ENCODE data around the gene ATP5ME.
"Not testable (repeated sequence)": the region's sequence is repeated elsewhere in the genome, so short reads cannot be mapped to it uniquely, and the experiment has no call there.

Gene ATP5ME

DNA sequence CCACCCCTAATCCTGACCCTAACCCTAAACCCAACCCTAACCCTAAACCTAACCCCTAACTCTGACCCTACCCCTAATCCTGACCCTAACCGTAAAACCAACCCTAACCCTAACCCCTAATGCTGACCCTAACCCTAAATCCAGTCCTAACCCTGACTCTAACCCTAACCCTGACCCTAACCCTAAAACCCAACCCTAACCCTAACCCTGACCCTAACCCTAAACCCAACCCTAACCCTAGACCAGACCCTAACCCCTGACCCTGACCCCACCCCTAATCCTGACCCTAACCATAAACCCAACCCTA lies 30.8 kb upstream of the ATP5ME start:
- DNase-seq, result no peak

DNA sequence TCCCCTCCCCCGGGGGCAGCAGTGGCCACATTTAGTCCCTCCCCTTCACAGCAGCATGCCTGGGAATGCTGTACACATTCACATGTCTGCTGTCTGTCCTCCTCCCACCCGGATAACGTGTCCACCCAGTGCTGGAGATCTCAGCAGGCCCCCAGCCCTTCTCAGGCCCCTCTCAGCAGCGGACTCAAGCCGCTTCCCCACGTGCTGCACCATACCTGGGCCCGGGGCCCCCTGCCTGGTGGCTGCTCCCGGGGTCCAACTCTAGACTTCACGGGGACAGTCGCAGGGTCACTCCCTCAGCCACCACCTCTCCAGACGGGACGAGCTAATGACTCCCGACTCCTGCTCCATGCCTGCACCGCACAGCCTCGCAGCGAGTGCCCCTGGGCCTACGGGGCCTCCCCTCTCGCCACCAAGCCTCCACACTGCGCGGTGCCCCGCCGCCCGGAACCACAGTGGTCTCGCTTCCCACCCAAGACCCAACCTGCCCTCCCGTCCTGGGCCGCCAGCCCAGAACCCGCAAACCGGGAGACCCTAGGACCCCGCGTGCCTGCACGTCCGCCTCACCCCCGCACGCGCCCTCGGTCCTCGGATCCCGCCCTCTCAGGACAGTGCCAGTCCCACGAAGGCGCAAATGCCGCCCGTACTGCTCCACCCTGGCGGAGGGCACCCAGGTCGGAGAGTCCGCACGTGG lies 30.3 kb upstream of the ATP5ME start:
- DNase-seq, result no peak

DNA sequence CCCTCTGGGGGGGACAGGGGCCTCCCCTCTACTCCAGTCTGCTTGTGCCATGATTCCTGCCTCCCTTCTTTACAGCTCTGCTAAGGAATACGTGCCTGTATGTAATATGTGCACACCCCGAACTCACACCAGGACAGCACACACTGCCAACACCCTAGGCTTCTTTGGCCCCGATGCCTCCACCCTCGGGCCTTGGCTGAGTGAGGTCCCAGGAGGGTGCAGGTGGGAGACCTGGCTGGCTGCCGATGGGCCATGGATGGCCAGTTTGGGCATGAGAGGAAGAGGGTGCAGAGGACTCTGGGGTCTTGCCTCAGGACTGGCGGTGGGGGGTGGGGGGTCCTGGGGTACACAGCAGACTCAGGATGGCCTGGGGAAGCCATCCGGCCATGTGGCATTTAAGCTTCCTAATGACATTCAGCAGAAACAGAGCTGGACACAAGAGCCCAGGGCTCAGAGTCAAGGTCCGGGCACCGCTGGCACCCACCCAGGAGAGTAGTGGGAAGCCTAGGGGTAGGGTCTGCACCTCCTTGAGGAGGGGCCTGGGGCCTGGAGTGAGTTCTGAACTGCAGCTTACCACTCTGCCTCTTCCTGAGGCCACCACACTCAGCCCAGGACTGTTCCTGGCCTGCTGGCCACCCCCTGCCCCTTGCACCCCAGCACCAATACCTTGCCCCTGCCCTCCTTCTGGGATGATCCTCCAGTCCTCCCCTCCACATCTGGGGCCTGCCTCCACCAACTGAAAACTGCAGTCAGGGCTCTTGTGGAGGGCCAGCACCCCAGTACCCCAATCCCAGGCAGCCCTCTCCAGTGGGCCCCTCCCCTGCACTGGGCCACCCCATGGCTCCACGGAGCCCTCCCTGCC lies 29.5 kb upstream of the ATP5ME start:
- DNase-seq, result no peak

DNA sequence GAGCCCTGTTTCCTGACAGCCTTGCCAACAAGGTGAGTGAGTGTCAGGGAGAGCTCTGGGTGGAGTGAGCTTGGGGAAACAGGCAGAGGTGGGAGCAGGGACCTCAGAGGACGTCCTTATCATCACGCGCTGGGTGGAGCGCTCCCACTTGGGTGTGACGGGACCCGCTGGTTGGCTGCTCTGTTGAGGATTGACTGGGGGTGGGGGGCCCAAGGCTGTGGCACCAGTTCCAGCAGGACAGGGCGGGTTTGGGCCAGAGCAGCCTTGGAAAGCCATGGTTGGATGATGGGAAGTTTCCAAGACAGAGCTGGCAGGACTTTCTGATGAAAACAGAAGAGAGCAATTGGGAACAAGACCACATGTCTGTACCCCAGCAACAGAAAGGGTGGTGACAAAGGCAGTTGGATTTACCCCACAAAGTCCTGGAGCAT lies 28.6 kb upstream of the ATP5ME start:
- DNase-seq, result no peak

DNA sequence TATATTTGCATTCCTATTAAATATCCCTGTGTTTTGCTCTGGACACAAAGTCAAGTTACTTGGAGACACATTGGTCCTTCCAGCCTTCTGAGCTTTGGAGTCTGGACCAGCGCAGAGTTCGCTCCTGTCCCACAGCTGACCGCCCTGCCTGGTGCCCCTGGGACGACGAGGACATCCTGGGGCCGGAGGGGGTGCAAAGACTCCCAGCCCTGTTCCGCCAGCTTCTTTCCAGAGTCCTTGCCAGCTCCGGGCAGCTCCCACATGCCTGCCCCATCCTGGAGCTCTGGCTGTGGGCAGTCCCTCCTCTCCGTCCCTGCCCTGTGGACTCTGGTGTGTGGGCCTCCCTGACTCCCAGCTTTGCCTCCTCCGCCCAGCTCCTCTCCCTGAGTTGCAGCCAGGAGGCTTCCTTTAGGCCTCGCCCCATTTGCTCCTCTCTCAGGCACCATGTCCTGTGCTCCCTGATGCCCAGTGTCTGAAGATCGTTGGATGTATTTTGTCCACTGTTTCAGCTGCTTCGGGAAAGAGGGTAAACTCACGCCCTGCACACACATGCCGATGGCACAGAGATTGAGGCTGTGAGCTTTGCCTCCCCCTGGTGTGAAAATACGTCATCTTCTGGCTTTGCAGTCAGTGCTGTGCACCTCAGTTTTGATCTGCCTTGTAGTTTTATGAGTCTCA lies 26.6 kb upstream of the ATP5ME start:
- no peak for DNase-seq

DNA sequence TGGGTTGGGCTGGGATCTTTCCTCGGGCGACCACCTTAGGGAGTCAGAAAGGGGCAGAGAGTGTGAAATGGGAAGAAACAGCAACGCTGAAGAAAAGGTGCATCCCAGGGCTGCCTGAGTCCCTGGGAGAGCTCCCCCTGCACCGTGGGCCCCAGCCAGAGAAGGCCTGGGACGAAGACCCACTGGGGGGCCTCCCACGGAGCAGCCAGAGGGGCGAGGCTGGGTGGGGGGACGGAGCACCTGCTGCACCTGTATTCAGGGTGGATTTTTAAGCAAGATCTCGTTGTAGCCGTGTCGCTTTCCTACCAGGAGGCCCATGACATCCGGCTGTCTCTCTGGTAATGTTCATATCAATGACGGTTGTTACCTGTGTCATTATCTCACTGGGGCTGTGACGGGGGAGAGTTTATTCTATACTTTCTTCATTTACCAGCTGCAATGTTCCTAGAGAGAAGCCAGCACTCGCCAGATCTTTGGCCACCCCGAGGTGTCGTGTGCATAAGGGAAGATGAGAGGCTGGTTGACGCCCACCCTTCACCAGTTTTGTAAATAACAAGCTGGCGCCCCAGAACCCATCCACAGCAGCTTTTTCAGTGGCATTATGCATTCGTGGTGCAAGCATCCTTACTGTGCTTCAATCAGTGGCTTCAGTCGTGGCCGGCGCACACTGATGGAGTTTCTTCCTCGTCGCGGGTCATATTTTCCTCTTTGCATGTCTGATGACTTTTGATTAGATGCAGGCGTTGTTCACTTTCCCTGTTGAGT lies 25.9 kb upstream of the ATP5ME start:
- DNase-seq, result no peak

DNA sequence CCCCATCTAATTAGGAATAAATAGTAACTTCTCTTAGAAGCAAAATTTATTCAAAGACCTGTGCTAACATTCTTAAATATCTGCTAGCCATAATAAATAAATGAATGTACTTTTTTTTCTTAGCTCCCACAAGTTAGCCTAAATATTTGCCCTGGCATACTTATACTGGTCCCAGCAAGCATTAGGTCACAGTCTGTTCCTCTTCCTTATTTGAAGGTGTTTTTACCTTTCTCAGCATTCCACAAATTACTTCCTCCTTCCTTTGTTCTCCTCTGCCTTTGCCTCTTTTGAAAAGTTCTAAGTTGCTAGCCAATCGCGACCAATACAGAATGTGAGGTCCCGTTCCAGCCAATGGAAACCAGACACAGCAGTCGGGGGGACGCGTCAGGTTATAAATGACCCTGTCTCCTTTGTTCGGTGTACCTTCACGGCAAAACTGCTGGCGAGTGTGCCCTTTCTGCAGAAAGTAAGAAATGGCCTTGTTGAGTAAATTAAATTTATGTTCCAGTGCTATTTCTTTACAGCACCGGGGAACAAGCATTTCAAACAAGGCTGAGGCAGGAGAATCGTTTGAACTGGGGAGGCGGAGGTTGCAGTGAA lies 20.4 kb upstream of the ATP5ME start:
- DNase-seq, result not testable (repeated sequence)

DNA sequence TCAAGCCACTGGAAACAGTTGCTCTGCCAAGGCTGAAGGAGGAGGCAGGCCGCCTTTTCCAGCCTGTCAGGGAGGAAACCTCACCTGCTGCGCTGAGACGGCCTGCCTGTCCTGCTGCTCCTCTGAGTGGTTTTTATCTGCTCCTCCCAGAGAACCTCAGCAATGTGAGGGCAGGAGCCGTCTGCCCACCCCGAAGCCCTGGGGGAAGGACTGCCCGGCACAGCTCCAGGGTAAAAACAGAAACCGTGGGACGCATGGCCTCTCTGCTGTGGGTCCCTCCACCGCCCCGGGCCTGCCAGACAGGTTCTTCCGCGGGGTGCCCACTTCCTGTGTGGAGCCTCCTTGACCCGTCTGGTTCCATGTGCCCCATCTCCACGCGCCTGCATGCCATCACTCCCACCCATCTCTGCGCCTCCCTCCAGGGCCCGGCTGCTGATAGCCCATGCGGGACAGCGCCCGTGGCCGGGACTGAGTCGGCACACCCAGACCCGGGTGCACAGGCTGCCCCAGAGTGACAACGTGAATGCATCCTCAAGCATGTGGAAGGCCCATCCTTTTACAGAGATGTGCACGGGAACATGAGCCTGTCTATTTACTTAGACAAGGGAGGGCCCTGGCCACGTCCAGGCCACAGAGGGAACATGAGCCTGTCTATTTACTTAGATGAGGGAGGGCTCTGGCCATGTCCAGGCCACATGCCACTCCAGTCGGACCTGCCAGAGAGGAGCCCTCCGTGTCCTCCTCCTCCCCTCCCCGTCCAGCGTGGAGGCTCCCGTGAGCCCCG lies 18.9 kb upstream of the ATP5ME start:
- DNase-seq, result no peak

DNA sequence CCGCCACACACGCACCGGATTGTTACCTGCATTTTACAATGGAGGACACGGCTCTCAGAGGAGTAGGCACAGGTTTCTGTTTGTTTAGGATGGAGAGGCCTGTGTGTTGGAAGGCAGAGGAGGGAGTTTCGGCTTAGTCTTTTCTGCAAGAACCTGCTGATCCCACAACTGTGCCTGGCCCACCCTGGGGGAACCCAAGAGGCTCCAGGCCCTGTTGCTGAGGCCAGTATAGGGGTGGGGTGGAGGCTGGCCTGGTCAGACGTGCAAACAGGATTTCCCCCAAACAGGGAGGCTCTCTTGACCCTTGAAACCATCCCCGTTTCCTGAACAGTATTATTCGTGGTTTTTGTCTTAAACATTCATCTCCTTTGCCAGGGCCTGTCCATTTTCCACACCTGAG lies 15.6 kb upstream of the ATP5ME start:
- no peak for DNase-seq

DNA sequence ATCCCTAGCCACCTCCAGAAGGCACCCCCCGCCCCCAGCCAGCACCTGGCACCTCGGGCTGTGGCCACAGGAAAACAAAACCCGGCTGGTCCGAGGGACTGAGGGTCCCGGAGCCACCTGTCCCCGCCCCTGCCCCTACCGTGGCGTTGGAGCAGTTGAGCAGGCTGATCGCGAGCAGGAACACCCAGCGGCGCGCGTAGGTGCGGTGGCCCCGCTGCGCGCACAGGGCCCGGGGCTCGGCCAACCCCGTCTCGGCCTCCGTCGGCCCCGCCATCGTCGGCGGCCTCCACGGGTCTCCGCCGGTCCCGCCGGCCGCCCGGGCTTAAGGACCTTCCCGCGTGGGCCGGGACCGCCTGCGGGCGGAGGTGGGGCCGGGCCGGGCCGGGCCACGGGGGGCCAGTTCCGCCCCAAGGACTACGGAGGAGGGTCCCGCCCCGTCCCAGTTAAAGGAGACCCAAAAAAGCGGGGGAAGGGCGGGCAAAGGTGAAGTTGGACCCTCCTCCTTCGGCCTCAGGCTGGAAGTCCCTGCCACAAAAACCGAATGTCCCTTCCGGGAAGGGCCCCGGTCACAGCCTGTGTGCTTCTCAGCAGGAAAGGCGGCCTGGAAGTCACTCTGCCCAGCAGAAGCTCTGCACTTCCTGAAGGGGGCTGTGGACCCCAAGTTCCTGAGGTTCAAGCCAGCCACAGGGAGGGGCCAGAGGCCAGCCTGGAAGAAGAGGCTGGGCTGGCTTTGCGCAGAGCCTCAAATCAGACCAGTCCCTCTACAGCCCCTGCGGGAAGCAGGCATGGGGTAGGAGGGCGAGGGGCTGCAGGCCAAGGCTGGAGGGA lies 15.0 kb upstream of the ATP5ME start, which contains the start of gene SLC49A3:
Gene SLC49A3 (minus strand): TSS at position 298 of the 828 bp plus-strand sequence. CDS start 24 bp downstream, at position 274.
- no peak for DNase-seq

DNA sequence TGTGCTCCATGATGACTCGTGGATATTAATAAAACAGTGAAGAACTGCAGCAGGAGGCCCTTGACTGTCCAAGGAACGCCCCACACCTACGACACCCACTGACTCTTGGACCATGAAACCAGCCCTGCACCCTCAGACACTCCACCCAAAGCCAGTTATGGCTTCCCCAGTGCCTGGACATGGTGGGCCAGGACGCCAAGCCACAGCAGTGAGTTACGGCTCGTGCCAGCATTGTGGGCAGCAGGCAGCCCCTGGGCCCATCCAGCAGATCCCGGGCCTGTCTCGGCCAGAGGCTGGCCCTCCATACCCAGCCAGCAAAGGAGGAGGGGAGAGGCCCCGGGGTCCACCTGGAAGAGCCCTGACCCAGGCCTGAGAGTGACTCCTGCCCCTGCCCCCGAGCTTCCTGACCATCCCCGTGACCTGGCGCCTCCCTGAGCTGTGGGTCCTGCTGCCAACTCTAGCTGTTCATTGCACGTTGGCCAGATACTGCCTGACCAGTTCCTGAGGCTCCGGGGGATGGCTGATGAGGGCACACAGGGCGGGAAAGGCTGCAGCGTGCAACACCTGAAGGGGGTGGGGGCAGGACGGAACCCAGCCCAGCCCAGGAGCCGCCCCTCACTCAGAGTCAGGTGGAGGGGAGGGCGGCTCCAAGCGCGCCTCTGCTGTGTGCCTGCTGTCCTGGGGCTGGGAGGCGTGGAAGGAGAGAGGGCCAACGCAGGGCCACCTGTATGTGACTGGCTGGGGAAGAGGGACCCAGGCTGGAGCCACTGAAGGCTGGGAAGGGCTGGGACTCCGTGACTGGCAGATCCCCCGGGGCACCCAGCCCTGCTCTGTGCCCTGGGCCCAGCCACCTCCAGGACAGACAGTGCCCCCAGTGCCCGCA lies 14.1 kb upstream of the ATP5ME start:
- no peak for DNase-seq

DNA sequence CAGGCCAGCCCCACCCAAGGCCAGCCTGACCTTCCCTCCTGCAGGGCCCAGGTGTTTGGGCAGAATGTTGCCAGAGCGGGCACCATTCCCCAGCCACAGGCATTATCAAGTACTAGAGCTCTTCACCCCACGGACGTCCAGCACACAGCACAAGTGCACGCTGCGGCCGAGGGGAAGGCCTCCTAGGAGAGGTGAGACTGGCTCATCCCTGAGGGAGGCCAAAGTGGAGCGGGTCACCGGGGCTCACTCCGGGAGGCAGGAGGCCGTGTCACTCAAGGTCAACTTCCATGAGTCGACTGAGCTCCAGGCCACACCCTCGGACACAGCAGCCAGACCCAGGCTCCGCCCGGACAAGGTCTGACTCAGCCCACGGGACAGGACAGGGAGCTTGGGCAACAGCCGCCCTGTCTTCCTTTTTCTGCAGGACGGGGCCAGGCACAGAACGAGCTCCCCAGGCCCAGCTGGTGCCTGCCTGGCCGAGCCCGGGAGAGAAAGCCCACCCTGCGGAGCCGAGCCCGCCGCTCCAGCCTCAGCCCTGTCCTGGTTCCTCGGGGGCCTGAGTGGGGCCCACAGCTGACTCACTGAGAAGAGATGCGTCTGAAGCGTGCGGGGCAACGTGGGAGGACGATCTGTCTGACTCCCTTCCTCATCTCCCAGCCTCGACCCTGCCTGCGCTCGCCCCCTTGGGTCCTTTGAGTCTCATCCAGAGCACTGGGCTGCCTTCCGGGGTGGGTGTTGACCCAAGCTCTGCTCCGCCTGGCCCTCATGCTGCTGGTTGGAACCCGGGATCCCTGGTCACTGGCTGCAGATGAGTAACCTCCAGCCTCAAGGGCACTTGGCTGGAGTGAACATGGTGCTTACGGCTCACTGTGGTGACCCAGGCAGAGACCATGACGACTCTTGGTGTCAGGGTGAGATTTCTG lies 13.2 kb upstream of the ATP5ME start:
- no peak for DNase-seq

DNA sequence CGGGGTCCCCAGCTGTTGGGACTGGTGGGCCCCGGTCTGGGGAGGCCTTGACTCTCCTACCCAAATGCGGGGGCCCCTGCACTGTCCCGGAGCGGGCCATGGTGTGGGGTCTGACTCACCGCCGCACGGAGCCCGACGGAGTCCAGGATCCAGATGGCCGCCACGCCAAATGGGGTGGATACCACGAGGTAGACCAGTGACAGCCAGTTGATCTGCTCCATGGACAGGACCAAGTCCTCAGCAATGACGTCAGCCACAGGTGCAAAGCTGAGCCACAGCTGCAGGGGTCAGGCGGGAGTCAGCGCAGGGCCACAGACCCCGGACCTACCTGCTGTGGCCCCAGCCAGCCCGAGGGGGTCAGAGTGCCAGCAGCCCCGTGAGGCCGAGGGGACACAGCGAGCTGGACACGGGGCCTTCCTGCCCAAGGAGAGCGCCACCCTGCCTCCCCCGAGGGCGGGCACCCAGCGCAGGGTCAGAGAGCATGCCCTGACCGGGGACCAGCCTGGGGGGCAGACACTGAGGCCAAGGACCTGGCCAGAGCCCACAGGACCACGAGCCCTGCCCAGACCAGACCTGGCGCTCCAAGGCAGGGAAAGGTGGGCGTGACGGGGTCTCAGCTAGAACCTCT lies 12.5 kb upstream of the ATP5ME start:
- no peak for DNase-seq

DNA sequence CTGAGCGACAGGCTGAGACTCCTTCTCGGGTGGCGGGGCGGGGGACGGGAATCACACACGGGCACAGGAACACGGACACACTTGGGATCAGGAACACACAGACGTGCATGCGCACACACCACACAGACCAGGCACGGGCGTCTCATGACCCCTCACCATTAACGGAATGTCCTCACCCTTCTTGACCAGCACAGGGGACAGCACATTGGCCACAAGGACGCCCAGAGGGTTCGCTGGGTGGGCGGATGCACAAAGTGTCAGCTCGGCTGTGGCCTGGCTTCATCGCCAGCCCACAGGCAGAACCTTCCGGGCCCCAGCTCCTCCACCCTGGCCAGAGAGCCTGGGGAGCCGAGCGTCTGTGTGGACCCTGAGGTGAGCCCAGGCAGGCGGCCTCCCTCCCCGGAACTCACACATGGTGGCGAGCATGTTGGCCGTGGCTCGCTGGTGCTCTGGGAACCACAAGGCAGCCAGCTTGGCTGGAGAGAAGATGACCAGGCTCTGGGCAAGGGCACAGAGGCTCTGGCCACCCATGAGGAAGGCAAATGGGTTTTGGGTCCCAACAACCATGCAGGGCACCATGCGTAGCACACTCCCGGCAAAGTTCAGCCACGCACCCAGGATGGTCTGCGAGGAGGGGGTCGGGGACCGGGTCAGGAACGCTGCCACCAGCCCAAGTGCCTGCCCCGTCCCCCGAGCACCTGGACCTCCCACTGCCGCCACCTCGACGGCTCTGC lies 11.8 kb upstream of the ATP5ME start:
- no peak for DNase-seq

DNA sequence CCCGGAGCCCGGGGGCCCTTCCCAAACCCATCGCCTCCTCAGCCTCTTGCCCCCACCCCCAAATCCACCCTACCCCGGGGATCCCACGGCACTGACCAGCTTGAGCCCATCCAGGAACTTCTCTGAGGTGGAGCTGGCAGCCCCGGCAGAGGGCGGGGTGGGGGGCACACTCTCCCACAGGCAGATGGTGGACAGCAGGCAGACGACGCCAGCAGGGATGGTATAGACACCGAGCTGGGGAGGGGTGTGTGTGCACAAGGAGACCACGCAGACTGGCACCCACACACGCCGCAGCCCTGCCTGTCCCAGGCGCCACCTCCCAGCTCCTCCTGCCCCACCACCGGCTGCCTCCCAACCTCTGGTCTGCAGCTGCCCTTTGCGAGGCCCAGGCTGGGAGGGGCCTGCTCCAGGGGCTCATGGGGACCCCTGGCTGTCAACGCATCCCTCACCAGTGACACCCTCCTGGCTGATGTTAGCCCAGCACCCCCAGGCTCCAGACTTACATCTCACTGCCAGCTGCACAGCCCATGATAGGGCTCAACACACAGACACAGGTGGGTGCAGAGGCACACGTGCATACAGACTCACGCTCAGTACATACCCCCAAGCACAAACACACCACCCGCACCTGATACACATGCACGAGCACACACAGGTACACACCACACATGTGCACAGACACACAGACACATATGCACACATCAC lies 10.7 kb upstream of the ATP5ME start:
- DNase-seq, result no peak

DNA sequence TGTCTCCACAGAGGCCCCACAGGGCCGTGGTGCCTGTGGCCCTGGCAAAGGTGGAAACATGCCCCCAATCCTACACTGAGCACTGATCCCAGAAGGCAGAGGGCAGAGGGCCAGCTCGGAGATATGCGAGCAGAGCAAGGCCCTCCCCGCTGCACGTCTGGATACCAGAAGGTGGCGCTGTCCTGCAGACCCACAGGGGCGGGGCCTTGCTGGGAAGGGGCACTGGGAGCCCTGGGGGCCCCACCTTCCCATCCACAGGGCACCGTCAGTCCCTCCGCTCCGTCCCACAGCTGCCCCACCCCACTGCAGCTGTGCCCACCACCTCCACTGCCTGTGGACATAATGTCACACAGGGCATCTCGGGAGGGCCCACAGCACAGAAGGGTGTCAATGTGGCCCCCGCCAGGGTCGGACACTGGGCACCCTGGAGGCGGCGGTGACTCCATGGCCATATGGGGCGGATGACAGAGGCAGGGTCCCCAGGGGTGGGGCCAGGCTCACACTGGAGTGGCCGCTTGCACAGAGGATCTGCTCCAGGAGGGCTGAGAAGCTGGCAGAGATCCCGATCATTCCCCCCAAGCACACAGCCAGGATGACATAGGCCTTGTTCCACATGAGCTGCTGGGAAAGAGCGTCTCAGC lies 10.0 kb upstream of the ATP5ME start:
- DNase-seq, result no peak
